GM21723 (cell line): ENCODE measurements around the gene DBI.
"Not testable (repeated sequence)": the region's sequence is repeated elsewhere in the genome, so short reads cannot be mapped to it uniquely, and the experiment has no call there.

Source experiments
- ATAC-seq: cut with Tn5 transposase; IDR thresholded peaks from one replicate; pipeline ENCODE4 v1.9.1; 2021; ENCODE audit warnings: mild to moderate bottlenecking, moderate library complexity; ENCODE audit not compliant: unreplicated experiment

Gene DBI

DNA sequence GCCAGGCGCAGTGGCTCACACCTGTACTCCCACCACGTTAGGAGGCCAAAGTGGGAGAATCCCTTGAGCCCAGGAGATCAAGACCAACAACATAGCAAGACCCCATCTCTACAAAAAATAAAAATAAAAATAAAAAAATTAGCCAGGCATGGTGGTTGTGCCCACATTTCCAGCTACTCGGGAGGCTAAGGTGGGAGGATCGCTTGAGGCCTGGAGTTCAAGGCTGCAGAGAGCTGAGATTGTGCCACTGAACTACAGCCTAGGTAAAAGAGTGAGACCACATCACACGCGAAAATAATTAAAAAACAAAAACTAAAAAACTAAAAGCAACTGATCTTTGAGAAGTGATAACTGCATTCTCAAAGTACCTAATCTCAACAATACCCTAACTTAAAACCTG is 2.0 kb upstream of the DBI start:
- no peak for ATAC-seq

- no peak for ATAC-seq
These were observed 1.3 kb upstream of the DBI start for GRCh38 chr2:119365436-119365835.

DNA sequence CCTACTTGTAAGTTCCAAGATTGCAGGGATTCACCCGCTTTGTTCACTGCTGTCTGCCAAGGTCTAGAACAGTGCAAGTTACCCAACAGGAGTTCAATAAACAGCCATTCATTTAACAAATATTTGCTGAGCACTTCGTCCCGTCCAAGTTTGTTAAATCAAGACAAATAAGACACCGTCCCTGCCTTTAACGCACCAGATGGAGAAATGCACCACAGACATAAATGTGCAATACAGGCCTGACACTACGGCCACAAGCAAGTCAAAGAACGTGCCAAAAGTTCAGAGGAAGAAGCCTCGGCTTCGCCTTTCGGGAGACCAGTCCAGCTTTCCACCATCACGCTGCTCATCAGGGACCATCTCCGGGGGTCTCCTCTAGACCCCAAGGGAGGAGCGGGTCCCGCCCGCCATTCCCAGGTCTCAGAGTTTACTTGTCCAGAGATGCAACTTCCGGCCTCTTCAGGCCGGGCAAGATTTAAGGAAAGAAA is 572 bp upstream of the DBI start:
- ATAC-seq: peak; percentile 13

- peak; percentile 44 for ATAC-seq
These were observed 809 bp downstream of the DBI start for GRCh38 chr2:119367472-119368099.

DNA sequence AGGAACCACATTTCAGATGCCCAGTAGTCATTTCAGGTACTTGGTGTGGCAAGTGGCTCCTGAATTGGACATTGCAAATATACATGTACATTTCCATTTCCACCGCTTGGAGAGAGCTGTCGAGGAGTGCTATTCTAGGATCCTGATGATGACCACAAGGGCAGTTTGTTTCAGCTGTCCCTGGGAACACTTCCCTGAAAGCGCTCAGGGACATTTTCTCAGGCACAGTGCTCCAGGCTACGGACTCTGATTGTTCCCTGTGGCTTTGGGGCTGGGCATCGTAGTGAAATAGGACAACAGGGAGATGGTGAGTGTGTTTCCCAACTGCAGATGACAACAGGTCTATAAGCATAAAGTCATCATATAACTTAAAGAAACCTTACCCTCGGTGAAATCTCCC is 3.1 kb downstream of the DBI start:
- no peak for ATAC-seq

DNA sequence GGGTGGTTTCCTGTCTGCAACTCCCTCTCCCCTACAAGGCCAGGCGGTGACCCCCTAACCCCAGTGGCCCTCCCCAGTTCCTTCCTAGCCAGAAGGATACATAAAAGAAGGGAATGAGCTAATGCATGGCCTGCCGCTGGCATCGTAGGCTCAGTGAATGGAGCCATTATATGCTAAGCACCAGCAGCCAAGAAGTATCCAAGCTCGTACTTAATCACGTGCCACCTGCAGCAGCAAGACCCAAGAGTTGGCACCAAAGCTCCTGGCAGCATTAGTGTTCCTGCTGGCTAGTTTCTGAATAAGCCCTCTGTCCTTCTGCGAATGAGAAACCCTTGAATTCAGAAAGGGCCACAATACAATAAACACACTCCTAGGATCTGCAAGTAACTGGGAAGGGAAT is 4.3 kb downstream of the DBI start:
- ATAC-seq: no peak

DNA sequence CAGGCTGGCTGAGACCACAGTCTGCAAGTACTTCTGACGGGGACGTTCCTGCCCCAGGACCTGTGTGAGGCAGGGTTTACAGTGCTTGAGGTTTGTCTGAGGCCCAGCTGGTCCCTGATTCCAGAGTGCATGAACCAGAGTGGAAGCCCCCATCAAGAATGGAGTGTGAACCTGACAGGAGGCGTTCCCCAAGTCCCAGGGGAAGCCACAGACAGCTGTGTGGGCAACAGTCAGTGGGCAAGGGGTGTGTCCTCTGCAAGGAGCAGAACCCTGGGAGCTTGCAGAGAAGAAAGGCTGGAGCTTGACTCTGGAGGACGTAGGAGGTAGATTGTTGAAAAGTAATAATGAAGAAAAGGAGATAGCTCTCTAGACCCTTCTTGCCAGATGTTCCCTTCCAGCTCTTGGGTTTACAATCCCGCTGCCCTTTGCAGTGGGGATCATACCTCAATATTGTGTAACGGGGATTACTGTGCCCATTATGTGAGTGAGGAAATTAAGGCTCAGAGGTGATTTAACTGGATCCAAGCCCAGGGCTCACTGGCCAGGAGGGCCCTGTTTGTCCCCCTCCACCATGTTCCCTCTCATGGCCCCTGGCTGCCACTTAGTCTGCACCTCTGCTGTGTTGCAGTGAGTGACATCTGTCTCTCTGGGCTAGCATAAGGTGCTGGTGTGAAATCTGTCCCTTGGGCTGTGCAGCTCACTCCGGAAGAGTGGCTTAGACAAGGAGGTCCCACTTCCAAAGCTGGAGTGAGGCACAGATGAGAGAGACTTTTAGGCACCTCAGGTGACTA is 6.2 kb downstream of the DBI start:
- ATAC-seq: no peak

GRCh38 chr2:119373907-119374745 is 7.3 kb downstream of the DBI start:
- not testable (repeated sequence) for ATAC-seq

DNA sequence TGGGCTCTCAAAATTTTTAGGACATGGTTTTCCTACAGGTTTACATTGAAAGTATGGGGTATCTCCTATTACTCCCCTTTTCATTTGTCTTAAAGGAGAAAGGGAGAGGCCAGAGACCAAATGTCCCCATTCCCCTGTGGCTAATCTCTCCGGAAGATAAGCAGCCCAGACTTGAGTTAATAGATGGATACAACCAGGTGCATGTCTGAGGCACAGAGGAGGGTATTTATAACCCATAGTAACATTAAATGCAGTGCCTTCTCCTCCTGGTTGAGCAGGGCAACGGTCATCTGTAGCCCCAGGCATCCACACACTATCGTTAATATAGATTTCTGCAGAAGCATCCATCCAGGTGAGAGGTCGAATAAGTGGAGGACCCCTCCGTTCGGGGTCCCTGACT is 9.6 kb downstream of the DBI start:
- not testable (repeated sequence) for ATAC-seq

GRCh38 chr2:119376810-119377209 is 10.0 kb downstream of the DBI start:
- no peak for ATAC-seq

GRCh38 chr2:119377294-119377992 is 10.7 kb downstream of the DBI start:
- no peak for ATAC-seq

GRCh38 chr2:119377993-119378345 is 11.2 kb downstream of the DBI start:
- ATAC-seq: no peak

- no peak for ATAC-seq
These were observed 11.8 kb downstream of the DBI start for GRCh38 chr2:119378566-119378965.

DNA sequence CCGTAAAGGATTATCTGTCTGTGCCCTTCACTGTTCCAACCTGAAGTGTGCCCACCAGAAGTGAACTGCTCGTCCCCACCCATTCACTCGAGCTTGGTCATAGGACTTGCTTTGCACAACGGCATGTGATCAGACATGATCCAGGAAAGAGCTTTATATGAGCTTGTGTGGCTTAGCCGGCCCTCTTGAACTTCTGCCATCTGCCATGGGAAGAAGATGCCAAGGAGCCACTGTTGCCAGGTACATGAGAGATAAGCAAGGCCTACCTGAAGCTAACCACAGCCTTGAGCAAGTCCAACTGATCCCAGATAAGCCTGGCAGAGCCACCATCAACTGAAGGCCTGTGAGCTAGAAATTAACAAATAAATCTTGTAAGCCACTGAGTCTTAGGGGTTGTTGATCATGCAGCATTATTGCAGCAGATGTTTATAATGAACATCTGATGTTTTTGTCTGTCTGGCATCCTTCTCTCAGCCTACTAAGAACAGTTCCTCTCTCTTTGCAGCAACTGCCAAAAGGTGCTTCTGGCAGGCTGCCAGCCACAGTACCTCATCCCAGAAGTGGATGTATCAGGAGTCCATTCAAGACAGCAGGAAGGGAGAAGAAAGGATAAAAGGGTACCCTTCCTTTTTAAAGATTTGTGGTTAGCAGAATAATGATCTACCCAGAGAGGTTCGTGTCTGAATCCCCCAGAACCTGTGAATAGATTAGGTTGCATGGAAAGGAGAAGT is 16.8 kb downstream of the DBI start:
- no peak for ATAC-seq

DNA sequence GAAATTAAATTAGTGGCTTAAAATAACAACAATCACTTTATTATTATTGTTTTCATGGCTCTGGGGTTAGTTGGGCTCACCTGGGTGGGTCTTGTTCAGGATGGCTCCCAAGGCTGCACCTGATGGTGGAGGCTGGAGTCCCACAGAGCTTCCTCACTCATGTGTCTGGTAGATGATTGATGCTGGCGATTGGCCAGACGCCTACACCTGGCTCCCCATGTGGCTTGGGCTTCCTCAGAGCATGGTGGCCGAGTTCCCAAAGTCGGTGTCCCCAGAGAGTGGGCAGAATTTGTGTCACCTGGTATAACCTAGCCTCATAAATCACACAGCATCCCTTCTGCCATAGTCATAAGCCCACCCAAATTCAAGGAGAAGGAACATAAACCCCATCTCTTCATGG is 18.2 kb downstream of the DBI start:
- no peak for ATAC-seq

GRCh38 chr2:119385466-119385865 is 18.7 kb downstream of the DBI start:
- ATAC-seq: no peak

- peak; percentile 83 for ATAC-seq
These were observed 20.8 kb downstream of the DBI start for GRCh38 chr2:119387381-119388129.

GRCh38 chr2:119389615-119390306 is 23.0 kb downstream of the DBI start:
- no peak for ATAC-seq
